ENCODE results near the gene ATM.
"Not testable (repeated sequence)": the region's sequence is repeated elsewhere in the genome, so short reads cannot be mapped to it uniquely, and the experiment has no call there.

ATM gene

GRCh38 chr11:108221911-108222573, 825 bp upstream of the ATM start:
- DNase-seq (ENCODE audit: low read depth) = peak; percentile 15

DNA sequence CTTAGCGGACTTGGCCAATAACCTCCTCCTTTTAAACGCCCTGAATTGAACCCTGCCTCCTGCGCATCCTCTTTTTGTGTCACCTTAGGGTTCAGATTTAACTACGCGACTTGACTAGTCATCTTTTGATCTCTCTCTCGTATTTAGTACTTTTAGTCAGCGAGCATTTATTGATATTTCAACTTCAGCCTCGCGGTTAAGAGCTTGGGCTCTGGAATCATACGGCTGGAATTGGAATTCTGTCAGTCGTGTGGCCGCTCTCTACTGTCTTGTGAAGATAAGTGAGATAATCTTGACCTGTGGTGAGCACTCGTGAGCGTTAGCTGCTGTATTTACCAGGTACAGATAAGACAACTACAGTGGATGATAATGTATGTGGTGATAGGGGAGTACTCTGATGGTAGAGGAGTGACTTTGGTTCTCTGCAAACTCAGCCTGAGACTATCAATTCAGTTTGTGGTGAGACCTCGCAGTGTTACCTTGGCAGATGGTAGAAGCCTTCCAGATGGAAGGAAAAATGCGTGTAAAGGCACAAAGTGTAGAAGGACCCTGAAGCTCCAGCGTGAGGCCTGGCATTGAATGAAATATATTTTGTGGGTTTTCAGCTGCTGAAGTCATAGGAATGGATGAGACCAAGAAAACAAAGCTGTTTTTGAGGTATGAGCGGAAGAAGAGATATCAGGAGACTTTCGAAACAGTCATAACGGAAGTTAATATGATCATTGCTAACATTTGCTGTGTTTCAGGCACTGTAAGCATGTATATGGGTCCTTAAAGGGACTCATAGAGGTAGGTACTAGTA, 682 bp downstream of the ATM start:
- DNase-seq (ENCODE audit: low read depth) = no peak

DNA sequence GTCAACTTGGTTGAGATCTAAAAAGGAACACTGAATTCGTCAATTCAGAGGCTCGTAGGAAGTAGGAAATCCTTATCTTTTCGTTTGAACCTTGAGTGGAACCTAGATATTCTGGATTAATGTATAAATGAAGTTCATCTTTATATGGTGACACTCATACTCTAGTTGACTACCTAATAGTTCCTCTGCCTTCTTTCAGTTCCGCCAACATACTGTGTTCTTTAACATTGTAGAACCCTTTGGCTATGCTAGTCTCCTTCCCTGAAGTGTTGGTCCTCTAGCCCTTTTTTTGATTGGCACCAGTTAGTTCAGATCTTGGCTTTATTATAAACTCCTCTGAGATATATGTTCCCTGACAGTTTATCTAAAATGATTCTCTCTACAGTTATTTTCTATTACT, 1.5 kb downstream of the ATM start:
- no peak for DNase-seq (ENCODE audit: low read depth)

GRCh38 chr11:108224911-108225786, 2.3 kb downstream of the ATM start:
- no peak for DNase-seq (ENCODE audit: low read depth)

GRCh38 chr11:108226036-108226435, 3.2 kb downstream of the ATM start:
- no peak for DNase-seq (ENCODE audit: low read depth)

- no peak for DNase-seq (ENCODE audit: low read depth)
Measured at GRCh38 chr11:108228251-108228650, 5.4 kb downstream of the ATM start.

- no peak for DNase-seq (ENCODE audit: low read depth)
Measured at GRCh38 chr11:108233277-108233945, 10.5 kb downstream of the ATM start.

- DNase-seq (ENCODE audit: low read depth) = no peak
Measured at GRCh38 chr11:108235192-108235591, 12.3 kb downstream of the ATM start.

GRCh38 chr11:108235633-108236032, 12.8 kb downstream of the ATM start:
- no peak for DNase-seq (ENCODE audit: low read depth)

- no peak for DNase-seq (ENCODE audit: low read depth)
Measured at GRCh38 chr11:108237058-108237481, 14.2 kb downstream of the ATM start.

GRCh38 chr11:108239076-108239475, 16.2 kb downstream of the ATM start:
- no peak for DNase-seq (ENCODE audit: low read depth)

DNA sequence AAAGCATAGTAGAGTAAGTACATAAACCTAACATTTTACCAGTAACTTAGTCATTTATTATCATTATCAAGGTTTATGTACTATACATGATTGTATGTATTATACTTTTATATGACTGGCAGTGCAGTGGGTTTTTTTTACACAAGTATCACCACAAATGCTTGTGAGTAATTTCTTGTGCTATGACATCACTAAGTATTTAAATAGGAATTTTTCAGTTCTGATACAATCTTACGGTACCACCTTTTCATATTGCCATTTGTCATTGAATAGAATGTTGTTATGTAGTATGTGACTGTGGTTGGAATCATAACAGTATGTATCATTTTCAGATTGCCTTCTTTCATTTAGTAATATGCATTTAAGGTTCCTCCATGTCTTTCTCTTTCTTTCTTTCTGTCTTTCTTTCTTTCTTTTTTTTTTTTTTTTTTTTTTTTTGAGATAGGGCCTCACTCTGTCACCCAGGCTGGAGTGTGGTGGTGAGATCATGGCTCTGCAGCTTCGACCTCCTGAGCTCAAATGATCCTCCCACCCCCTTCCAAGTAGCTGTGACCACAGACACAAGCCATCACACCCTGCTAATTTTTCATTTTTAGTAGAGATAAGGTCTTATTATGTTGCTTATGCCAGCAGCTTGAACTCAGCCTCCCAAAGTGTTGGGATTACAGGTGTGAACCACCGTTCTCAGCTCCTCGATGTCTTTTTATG, 18.6 kb downstream of the ATM start:
- no peak for DNase-seq (ENCODE audit: low read depth)

DNA sequence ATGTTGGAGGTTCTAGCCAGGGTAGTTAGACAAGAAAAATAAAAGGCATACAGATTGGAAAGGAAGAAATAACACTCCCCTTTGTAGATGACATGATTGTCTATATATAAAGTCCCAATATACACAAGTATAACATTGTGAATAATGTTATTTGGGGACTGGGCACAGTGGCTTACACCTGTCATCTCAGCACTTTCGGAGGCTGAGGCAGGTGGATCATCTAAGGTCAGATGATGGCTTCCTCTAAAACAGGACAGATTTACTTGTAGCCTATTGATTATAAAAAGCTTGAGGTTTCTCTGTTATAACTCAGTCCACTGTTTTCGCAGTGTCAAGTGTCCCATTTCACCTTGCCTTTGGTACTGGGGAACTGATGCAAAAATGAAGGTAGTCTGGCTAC, 19.6 kb downstream of the ATM start:
- DNase-seq (ENCODE audit: low read depth) = no peak

GRCh38 chr11:108246308-108246707, 23.4 kb downstream of the ATM start:
- no peak for DNase-seq (ENCODE audit: low read depth)

GRCh38 chr11:108246885-108247284, 24.0 kb downstream of the ATM start:
- no peak for DNase-seq (ENCODE audit: low read depth)

GRCh38 chr11:108253176-108253575, 30.3 kb downstream of the ATM start:
- no peak for DNase-seq (ENCODE audit: low read depth)

DNA sequence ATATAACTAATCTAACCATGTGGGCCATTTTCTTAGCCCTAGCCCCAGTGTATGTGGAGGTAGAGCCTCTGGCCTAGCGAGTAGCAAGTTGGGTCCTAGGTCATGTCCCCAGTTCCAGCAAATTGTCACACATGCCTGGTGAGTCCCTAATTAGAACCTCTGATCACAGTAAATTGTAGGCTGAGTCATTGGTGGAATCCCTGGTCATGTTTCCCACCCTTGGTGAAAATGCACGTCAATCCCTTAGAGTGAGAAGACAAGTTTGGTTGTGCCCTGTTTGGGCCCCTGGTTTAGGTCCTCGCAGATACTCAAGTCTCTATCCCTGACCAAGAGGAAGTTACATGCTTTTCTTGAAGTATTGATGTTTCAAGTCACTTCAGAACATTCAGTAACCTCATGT, 46.7 kb downstream of the ATM start:
- no peak for DNase-seq (ENCODE audit: low read depth)

DNA sequence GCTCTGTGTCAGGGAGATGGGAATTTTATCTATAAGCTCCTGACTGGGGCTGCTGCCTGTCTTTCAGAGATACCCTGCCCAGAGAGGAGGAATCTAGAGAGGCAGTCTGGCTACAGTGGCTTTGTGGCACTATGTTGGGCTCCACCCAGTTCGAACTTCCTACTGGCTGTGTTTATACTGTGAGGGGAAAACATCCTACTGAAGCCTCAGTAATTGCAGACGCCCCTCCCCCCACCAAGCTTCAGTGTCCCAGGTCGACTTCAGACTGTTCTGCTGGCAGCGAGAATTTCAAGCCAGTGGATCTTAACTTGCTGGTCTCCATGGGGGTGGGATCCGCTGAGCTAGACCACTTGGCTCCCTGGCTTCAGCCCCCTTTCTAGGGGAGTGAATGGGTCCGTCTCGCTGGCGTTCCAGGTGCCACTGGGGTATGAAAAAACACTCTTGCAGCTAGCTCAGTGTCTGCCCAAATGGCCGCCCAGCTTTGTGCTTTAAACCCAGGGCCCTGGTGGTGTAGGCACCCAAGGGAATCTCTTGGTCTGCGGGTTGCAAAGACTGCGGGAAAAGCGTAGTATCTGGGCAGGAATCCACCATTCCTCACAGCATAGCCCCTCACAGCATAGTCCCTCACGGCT, 54.2 kb downstream of the ATM start:
- DNase-seq (ENCODE audit: low read depth) = not testable (repeated sequence)

GRCh38 chr11:108278546-108278945, 55.7 kb downstream of the ATM start:
- no peak for DNase-seq (ENCODE audit: low read depth)

GRCh38 chr11:108278954-108279353, 56.1 kb downstream of the ATM start:
- no peak for DNase-seq (ENCODE audit: low read depth)

GRCh38 chr11:108286370-108286769, 63.5 kb downstream of the ATM start:
- no peak for DNase-seq (ENCODE audit: low read depth)
